Thyroid gland (tissue), 4 donors: ENCODE data around the gene PPFIA3. TPM values are rescaled to one million over a fixed set of nuclear protein-coding genes. Genes with fewer than 3 reads are reported as not detected.
A peak's percentile ranks its signal among the peaks of the same experiment; 100 is the strongest.

ENCODE experiments used
- DNase-seq, 2 donors: peaks; one replicate each; pipeline ENCODE4 v3.0.0-alpha.2; 2019
- H3K27ac ChIP-seq, 3 donors: fragments of 200-600 bp; sonication (generic); 1 replicate in 2 of 3; 2 replicates in 1 of 3; pipeline ENCODE4 v1.5.1; 2016 to 2019; ENCODE audit warnings: mild to moderate bottlenecking in 1 of 3, moderate library complexity in 1 of 3
- H3K27me3 ChIP-seq: fragments of 200-600 bp; sonication (generic); one replicate; pipeline ENCODE4 v1.5.1; 2019
- H3K36me3 ChIP-seq, 2 donors: fragments of 200-600 bp; sonication (generic); one replicate each; pipeline ENCODE4 v1.5.1; 2016 to 2019
- H3K4me1 ChIP-seq, 2 donors: fragments of 200-600 bp; sonication (generic); one replicate each; pipeline ENCODE4 v1.5.1; 2017 to 2019
- H3K4me3 ChIP-seq, 3 donors: fragments of 200-600 bp; sonication (generic); replicated peaks in 1 of 3; 1 replicate in 2 of 3; 2 replicates in 1 of 3; pipeline ENCODE4 v1.5.1; 2016; ENCODE audit warnings: mild to moderate bottlenecking in 1 of 3
- H3K9me3 ChIP-seq: fragments of 200-600 bp; sonication (generic); one replicate; pipeline ENCODE4 v1.5.1; 2017
- CTCF ChIP-seq, 6 experiments: fragments of 200-600 bp in 3 of 6; fragments of 450-650 bp in 3 of 6; sonication (generic) in 3 of 6; IDR thresholded peaks; one replicate each; pipeline ENCODE4 v1.5.1; 2016 to 2019; ENCODE audit warnings: antibody characterized with exemption in 6 of 6, mild to moderate bottlenecking in 2 of 6, inconsistent platforms in 1 of 6, moderate library complexity in 1 of 6
- POLR2A ChIP-seq, 2 donors: fragments of 450-650 bp; IDR thresholded peaks; one replicate each; pipeline ENCODE4 v1.6.1; 2017; ENCODE audit warnings: antibody characterized with exemption in 2 of 2, mild to moderate bottlenecking in 2 of 2, moderate library complexity in 1 of 2
- WGBS, 2 donors: methylation state at CpG; one replicate each; pipeline ENCODE4 v1.1.5; 2017; 5-methylcytosine and 5-hydroxymethylcytosine counted together
- intact Hi-C: fragments of 100-400 bp; cut with DNase I; formaldehyde crosslinking; loops from one replicate; pipeline ENCODE4 v1.15.1; 2023
- total RNA-seq, 4 donors: library from RNA; depleted of rRNA; stranded (reverse); fragments of >200 nt; gene quantifications; one replicate each; pipeline ENCODE4 v1.2.3, GENCODE V29; 2016

PPFIA3 gene
- total RNA-seq, 4 donors from 2014 or later, result 4.6 to 7.4 (median 5.3) TPM

GRCh38 chr19:49150106-49150943 lies 31.0 kb downstream of the PPFIA3 start:
- H3K36me3 ChIP-seq, result no peaks in the 10 kb centered on the region
- H3K9me3 ChIP-seq, result no peaks in the 10 kb centered on the region
- H3K27me3 ChIP-seq, result no peaks in the 10 kb centered on the region
- TF ChIP-seq POLR2A (IDR thresholded peaks at IDR 0.05) (peak in 1 of 2 donors; percentile 62), CTCF (IDR thresholded peaks at IDR 0.05) (peak in 1 of 6 experiments; percentile 11)
- peak overlapping the region; percentile 27 to 60 (median 49) for H3K4me3 ChIP-seq
- DNase-seq, result peak; percentile 88 to 89
- peaks cover 23 to 35% of the 10 kb centered on the region in 2 donors for H3K4me1 ChIP-seq
- H3K27ac ChIP-seq, result peak overlapping the region; percentile 51 to 84 (median 83)
- 1% methylated on average over 25 to 30 of the region's 75 CpGs for WGBS, 2 donors
- intact Hi-C loops, result loop anchor here (5.0 kb wide), 2 partner anchors 33 to 47 kb away; partner anchors contain the start of genes C19orf73 and PPFIA3

- 7 to 13% methylated on average over 11 of the region's 16 CpGs for WGBS, 2 donors
- H3K27ac ChIP-seq, result peak overlapping the region; percentile 51 to 84 (median 83)
- H3K36me3 ChIP-seq, result no peaks in the 10 kb centered on the region
- peaks cover 23 to 30% of the 10 kb centered on the region in 2 donors for H3K4me1 ChIP-seq
- H3K27me3 ChIP-seq, result no peaks in the 10 kb centered on the region
- TF ChIP-seq CTCF (IDR thresholded peaks at IDR 0.05) (no peak), POLR2A (IDR thresholded peaks at IDR 0.05) (no peak)
- peak overlapping the region in 2 of 3 donors; percentile 27 to 60 for H3K4me3 ChIP-seq
- no peaks in the 10 kb centered on the region for H3K9me3 ChIP-seq
- DNase-seq, result peak in 1 of 2 donors; percentile 32
- intact Hi-C loops, result loop anchor here (5.0 kb wide), 2 partner anchors 34 to 46 kb away; partner anchors contain the start of genes C19orf73 and PPFIA3
Measured at GRCh38 chr19:49150944-49151243, 31.6 kb downstream of the PPFIA3 start.

- H3K4me1 ChIP-seq, result peaks cover 18 to 24% of the 10 kb centered on the region in 2 donors
- no peaks in the 10 kb centered on the region for H3K36me3 ChIP-seq
- H3K27me3 ChIP-seq, result no peaks in the 10 kb centered on the region
- TF ChIP-seq POLR2A (IDR thresholded peaks at IDR 0.05) (peak in 1 of 2 donors; percentile 40), CTCF (IDR thresholded peaks at IDR 0.05) (no peak)
- WGBS, 2 donors, result 8 to 9% methylated on average over 32 to 39 of the region's 45 CpGs
- DNase-seq, result peak; percentile 96 to 97
- intact Hi-C loops, result loop anchor here (5.0 kb wide), 2 partner anchors 34 to 46 kb away; partner anchors contain the start of genes C19orf73 and PPFIA3
- H3K4me3 ChIP-seq, result peak overlapping the region in 1 of 3 donors; percentile 60
- no peaks in the 10 kb centered on the region for H3K9me3 ChIP-seq
- H3K27ac ChIP-seq, result peak overlapping the region; percentile 51 to 84 (median 83)
Measured at GRCh38 chr19:49151267-49152118, 32.1 kb downstream of the PPFIA3 start.

GRCh38 chr19:49152119-49152550 lies 32.8 kb downstream of the PPFIA3 start:
- Histone ChIP-seq H3K4me3 (no peak overlapping the region), H3K27ac (peak overlapping the region in 1 of 3 donors; percentile 83), H3K27me3 (no peaks in the 10 kb centered on the region), H3K36me3 (no peaks in the 10 kb centered on the region), H3K4me1 (peaks cover 18 to 21% of the 10 kb centered on the region in 2 donors), H3K9me3 (no peaks in the 10 kb centered on the region)
- TF ChIP-seq CTCF (IDR thresholded peaks at IDR 0.05) (no peak), POLR2A (IDR thresholded peaks at IDR 0.05) (no peak)
- 35 to 43% methylated on average over 10 of the region's 10 CpGs for WGBS, 2 donors
- DNase-seq, result no peak
- intact Hi-C loops, result loop anchor here (5.0 kb wide), 2 partner anchors 35 to 45 kb away; partner anchors contain the start of genes C19orf73 and PPFIA3
